GM12878 (cell line): Measurements from ENCODE around the gene PRCP. TPM values are rescaled to one million over a fixed set of nuclear protein-coding genes. Genes with fewer than 3 reads are reported as not detected.

Experiments
- ATAC-seq: fragments of 200-7000 bp; cut with Tn5 transposase; 3 replicates; pipeline ENCODE4 v1.9.1; 2020; ENCODE audit warnings: mild to moderate bottlenecking, moderate library complexity
- BruUV-seq: library from RNA; stranded (reverse); fragments of 400-500 nt; replicated peaks from 2 replicates; lab custom pipeline; 2021; lab: Mats Ljungman, UMichigan
- CTCF ChIA-PET: fragments of 300-600 bp; sonication (Branson Sonifier 250); formaldehyde crosslinking; extraction: SDS; loops from one replicate; lab custom pipeline; 2021; ENCODE audit warnings: inconsistent platforms; lab: Yijun Ruan, JAX
- POLR2A ChIA-PET: fragments of 350-600 bp; formaldehyde crosslinking; extraction: SDS; loops from one replicate; lab custom pipeline; 2021; ENCODE audit warnings: inconsistent platforms; lab: Charles Lee
- RAD21 ChIA-PET: fragments of 300-600 bp; sonication (Branson Sonifier 250); formaldehyde crosslinking; loops from one replicate; lab custom pipeline; 2023; ENCODE audit warnings: antibody characterized with exemption; ENCODE audit not compliant: unreplicated experiment; lab: Charles Lee
- SMC1A ChIA-PET: fragments of 300-600 bp; sonication (Branson Sonifier 250); formaldehyde crosslinking; loops from one replicate; lab custom pipeline; 2023; ENCODE audit not compliant: unreplicated experiment, uncharacterized antibody; lab: Charles Lee
- DNase-seq: peaks from one replicate; pipeline ENCODE4 v3.0.0-alpha.2; 2011; ENCODE audit warnings: low read depth, low spot score
- FAIRE-seq: peaks from 3 replicates; lab custom pipeline; 2011; peaks lifted over from hg19 to GRCh38; lab: Jason Lieb, UNC
- H2AFZ ChIP-seq: 2 replicates; pipeline ENCODE4 v1.6.0; 2011; ENCODE audit warnings: low read depth, low read length, control low read depth; ENCODE audit not compliant: control insufficient read depth
- H3K27ac ChIP-seq: 2 replicates; pipeline ENCODE4 v1.5.1; 2011; ENCODE audit warnings: control low read depth; ENCODE audit not compliant: control insufficient read depth, insufficient read depth
- H3K27me3 ChIP-seq, 2 experiments: replicated peaks in 1 of 2; 2 replicates each; pipeline versions ENCODE4 v1.6.0 to v1.6.1; 2011; ENCODE audit warnings: low read length in 1 of 2; ENCODE audit not compliant: control insufficient read depth in 2 of 2, insufficient read depth in 2 of 2
- H3K36me3 ChIP-seq, 2 experiments: 2 replicates each; pipeline ENCODE4 v1.5.1; 2011; ENCODE audit warnings: low read length in 1 of 2; ENCODE audit not compliant: control insufficient read depth in 2 of 2, insufficient read depth in 2 of 2
- H3K4me1 ChIP-seq: 2 replicates; pipeline ENCODE4 v1.6.1; 2011; ENCODE audit warnings: mild to moderate bottlenecking, low read length, moderate library complexity, mixed read lengths; ENCODE audit not compliant: control insufficient read depth, insufficient read depth
- H3K4me2 ChIP-seq: 2 replicates; pipeline ENCODE4 v1.6.0; 2011; ENCODE audit warnings: control low read depth; ENCODE audit not compliant: control insufficient read depth, insufficient read depth
- H3K4me3 ChIP-seq: fragments of 200-600 bp; sonication (generic); 2 replicates; pipeline ENCODE4 v1.5.1; 2016
- H3K79me2 ChIP-seq: 2 replicates; pipeline ENCODE4 v1.6.0; 2011; ENCODE audit warnings: low read length; ENCODE audit not compliant: control insufficient read depth, insufficient read depth
- H3K9ac ChIP-seq: 2 replicates; pipeline ENCODE4 v1.8.0; 2011; ENCODE audit warnings: low read length, control low read depth, mixed read lengths; ENCODE audit not compliant: control insufficient read depth, insufficient read depth
- H3K9me3 ChIP-seq: replicated peaks from 3 replicates; pipeline ENCODE4 v1.5.1; 2011; ENCODE audit warnings: mild to moderate bottlenecking, low read length; ENCODE audit not compliant: control insufficient read depth, insufficient read depth
- H4K20me1 ChIP-seq: 2 replicates; pipeline ENCODE4 v1.6.0; 2011; ENCODE audit not compliant: control insufficient read depth, insufficient read depth
- BACH1 ChIP-seq: fragments of 450-650 bp; IDR thresholded peaks from 2 replicates; pipeline ENCODE4 v1.6.1; 2017; ENCODE audit warnings: mild to moderate bottlenecking, borderline replicate concordance
- CEBPB ChIP-seq, 2 experiments: fragments of 150-350 bp in 1 of 2; IDR thresholded peaks; 2 replicates each; pipeline ENCODE4 v1.6.1; 2012 to 2014; ENCODE audit warnings: low read depth in 2 of 2, low read length in 2 of 2, borderline replicate concordance in 1 of 2, inconsistent platforms in 1 of 2
- ESRRA ChIP-seq: IDR thresholded peaks from 2 replicates; pipeline ENCODE4 v1.6.1; 2012; ENCODE audit warnings: mild to moderate bottlenecking, low read length, improper control_type of control experiment
- HDAC2 ChIP-seq: fragments of 200-600 bp; sonication (generic); IDR thresholded peaks from 2 replicates; pipeline ENCODE4 v1.6.1; 2017
- NBN ChIP-seq: fragments of 450-650 bp; IDR thresholded peaks from 2 replicates; pipeline ENCODE4 v1.6.1; 2016
- NFIC ChIP-seq: IDR thresholded peaks from 2 replicates; pipeline ENCODE4 v1.6.1; 2012; ENCODE audit warnings: low read depth, mild to moderate bottlenecking, inconsistent platforms, low read length, moderate library complexity
- POLR2AphosphoS5 ChIP-seq: IDR thresholded peaks from 2 replicates; pipeline ENCODE4 v1.6.1; 2011; ENCODE audit warnings: mild to moderate bottlenecking, low read length, inconsistent platforms
- RAD51 ChIP-seq: fragments of 450-650 bp; IDR thresholded peaks from 2 replicates; pipeline ENCODE4 v1.6.1; 2016; ENCODE audit warnings: moderate library complexity, mild to moderate bottlenecking, inconsistent platforms
- SMARCA5 ChIP-seq: fragments of 450-650 bp; IDR thresholded peaks from 2 replicates; pipeline ENCODE4 v1.6.1; 2017; ENCODE audit warnings: mild to moderate bottlenecking
- ZNF24 ChIP-seq: fragments of 450-650 bp; IDR thresholded peaks from 2 replicates; pipeline ENCODE4 v1.6.1; 2017; ENCODE audit warnings: antibody characterized with exemption, mild to moderate bottlenecking
- ZNF622 ChIP-seq: fragments of 450-650 bp; IDR thresholded peaks from 2 replicates; pipeline ENCODE4 v1.6.1; 2017; ENCODE audit warnings: mild to moderate bottlenecking, inconsistent platforms
- WGBS: methylation state at CpG from one replicate; pipeline ENCODE4 v1.1.6; 2016; ENCODE audit warnings: low lambda C conversion rate; ENCODE audit not compliant: insufficient replicate concordance, insufficient coverage; ENCODE audit errors: missing lambda C conversion rate; 5-methylcytosine and 5-hydroxymethylcytosine counted together
- in situ Hi-C: fragments of 300-500 bp; cut with MboI; formaldehyde crosslinking; loops from 9 replicates; pipeline ENCODE4 v1.14.3; 2018; ENCODE audit warnings: mixed read lengths
- intact Hi-C: fragments of 100-400 bp; cut with micrococcal nuclease; formaldehyde crosslinking; loops from one replicate; pipeline ENCODE4 v1.14.2; 2022; ENCODE audit not compliant: unreplicated experiment
- polyA plus RNA-seq, 11 experiments: library from polyadenylated mRNA; depleted of rRNA in 4 of 11; unstranded in 6 of 11; stranded (reverse) in 5 of 11; fragments of >200 nt; fragmentation: Nextera tagmentation in 4 of 11; fragmentation: Illumina TruSeq in 1 of 11; extraction: Ambion mirVana in 4 of 11; extraction: Trizol in 1 of 11; gene quantifications; 1 replicate in 1 of 11; 2 replicates in 10 of 11; pipeline versions ENCODE4 v1.2.1 to v1.2.3, GENCODE V29; 2011 to 2016; ENCODE audit warnings: inconsistent platforms in 2 of 11, missing spikeins in 2 of 11, low read depth in 1 of 11
- total RNA-seq, 4 experiments: library from RNA; depleted of rRNA in 3 of 4; stranded (reverse); fragments of >200 nt in 3 of 4; fragmentation: Illumina TruSeq in 1 of 4; extraction: Trizol in 1 of 4; gene quantifications; 2 replicates each; pipeline versions ENCODE4 v1.2.1 to v1.2.3, GENCODE V29; 2013 to 2021
- TF ChIP-seq, protein P1 (sequence below): fragments of 450-650 bp; IDR thresholded peaks from 2 replicates; pipeline ENCODE4 v1.6.1; 2016; ENCODE audit warnings: mild to moderate bottlenecking
- TF ChIP-seq, protein P2 (sequence below): IDR thresholded peaks from 2 replicates; pipeline ENCODE4 v1.6.1; 2011; ENCODE audit warnings: low read depth, mild to moderate bottlenecking, low read length, moderate library complexity, borderline replicate concordance; ENCODE audit errors: extremely low read depth

The PRCP gene
- total and polyA plus RNA-seq, 10 of the 15 experiments (the other 5 are each of a cell fraction or from before 2014, with no cell fraction given): 14.9 to 43.6 (median 20.0) TPM

DNA sequence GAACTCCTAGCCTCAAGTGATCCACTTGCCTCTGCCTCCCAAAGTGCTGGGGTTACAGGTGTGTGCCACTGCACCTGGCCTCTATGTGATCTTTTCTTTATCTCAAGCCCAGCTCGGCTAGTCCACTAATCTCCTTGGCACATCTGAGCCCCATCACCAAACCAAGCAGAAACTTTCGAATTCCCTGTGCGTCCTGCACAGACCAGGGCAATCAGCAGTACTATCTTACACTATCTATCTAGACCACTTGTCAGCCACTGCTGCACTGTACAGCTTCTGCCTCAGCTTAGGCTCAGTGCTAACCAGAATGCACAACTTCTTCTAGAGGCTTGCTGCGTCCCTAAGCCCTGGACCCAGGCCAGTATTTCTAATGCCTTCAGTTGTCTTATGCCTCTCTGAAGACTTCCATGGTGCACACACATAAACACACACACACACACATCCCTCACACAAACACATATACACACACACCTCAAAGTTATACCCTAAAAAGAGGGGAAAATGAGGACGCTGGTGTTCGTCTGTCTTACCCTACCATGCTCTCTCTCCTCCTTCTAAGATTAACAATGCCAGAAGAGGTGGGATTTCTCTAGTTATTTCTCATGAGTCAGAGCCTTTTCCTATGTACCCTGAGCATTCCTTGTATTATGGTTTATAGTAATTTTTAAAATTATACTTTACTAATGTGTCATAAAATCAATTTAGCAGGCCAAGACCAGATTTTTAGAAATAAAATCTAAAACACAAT, 107.2 kb downstream of the PRCP start (continued):
- TF ChIP-seq CEBPB (IDR thresholded peaks at IDR 0.05; ENCODE audit: borderline replicate concordance in 1 of 2, low read depth in 2 of 2, low read length in 2 of 2) (no peak), BACH1 (no peak), POLR2AphosphoS5 (no peak), SMARCA5 (no peak), ZNF622 (no peak), NBN (no peak), HDAC2 (no peak), NFIC (no peak)
- TF ChIP-seq, protein P1, sequence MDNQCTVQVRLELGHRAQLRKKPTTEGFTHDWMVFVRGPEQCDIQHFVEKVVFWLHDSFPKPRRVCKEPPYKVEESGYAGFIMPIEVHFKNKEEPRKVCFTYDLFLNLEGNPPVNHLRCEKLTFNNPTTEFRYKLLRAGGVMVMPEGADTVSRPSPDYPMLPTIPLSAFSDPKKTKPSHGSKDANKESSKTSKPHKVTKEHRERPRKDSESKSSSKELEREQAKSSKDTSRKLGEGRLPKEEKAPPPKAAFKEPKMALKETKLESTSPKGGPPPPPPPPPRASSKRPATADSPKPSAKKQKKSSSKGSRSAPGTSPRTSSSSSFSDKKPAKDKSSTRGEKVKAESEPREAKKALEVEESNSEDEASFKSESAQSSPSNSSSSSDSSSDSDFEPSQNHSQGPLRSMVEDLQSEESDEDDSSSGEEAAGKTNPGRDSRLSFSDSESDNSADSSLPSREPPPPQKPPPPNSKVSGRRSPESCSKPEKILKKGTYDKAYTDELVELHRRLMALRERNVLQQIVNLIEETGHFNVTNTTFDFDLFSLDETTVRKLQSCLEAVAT: no peak

DNA sequence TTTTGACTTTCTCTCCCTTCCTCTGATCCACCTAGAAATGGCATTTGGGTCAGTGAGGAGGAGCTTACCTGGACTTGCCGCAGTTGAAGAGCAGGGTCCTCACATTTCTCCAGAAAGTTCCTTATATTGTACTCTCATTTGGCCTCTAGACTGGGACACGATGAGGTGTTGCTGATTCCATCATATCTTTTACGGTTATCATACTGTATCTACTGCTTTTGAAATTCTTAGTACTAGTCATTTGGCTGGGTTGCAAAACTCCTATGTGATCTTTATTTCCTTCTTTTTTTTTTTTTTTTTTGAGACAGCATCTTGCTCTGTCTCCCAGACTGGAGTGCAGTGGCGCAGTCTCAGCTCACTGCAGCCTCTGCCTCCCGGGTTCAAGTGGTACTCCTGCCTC, 107.9 kb downstream of the PRCP start:
- Histone ChIP-seq H3K36me3 (no peaks in the 10 kb centered on the region), H2AFZ (no peak overlapping the region), H3K9ac (no peak overlapping the region), H3K4me1 (no peaks in the 10 kb centered on the region), H3K27me3 (peaks cover 0 to 2% of the 10 kb centered on the region in 2 experiments; a peak in 1 of 4 replicates), H3K9me3 (no peaks in the 10 kb centered on the region), H3K79me2 (no peaks in the 10 kb centered on the region), H3K4me2 (no peak overlapping the region), H4K20me1 (no peaks in the 10 kb centered on the region), H3K4me3 (no peak overlapping the region), H3K27ac (no peak overlapping the region)
- TF ChIP-seq, protein P1: no peak
- no peak for TF ChIP-seq ZNF24
- TF ChIP-seq RAD51: no peak
- TF ChIP-seq, protein P2, sequence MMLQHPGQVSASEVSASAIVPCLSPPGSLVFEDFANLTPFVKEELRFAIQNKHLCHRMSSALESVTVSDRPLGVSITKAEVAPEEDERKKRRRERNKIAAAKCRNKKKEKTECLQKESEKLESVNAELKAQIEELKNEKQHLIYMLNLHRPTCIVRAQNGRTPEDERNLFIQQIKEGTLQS: no peak
- TF ChIP-seq ESRRA: no peak
- ChIA-PET RAD21 (interaction anchor here (0.6 kb wide), 1 partner anchor 241 kb away, joined by 3 read pairs; no protein-coding TSS in a partner anchor), CTCF (interaction anchor here (0.6 kb wide), 1 partner anchor 96 kb away, joined by 3 read pairs; no protein-coding TSS in a partner anchor), POLR2A (interaction anchor here (1.4 kb wide), 1 partner anchor 14 kb away, joined by 3 read pairs; no protein-coding TSS in a partner anchor), SMC1A (interaction anchor here (0.7 kb wide), 1 partner anchor 1015 kb away, joined by 4 read pairs; no protein-coding TSS in a partner anchor)
- ATAC-seq: no peak
- no peak for FAIRE-seq
- DNase-seq: no peak
- intact Hi-C loops: no loop called here
- BruUV-seq: no TSS peak
- 38% methylated on average over 5 of the region's 5 CpGs for WGBS
- in situ Hi-C loops: no loop called here
